ENCODE results near the gene ADGRV1.
A peak's percentile ranks its signal among the peaks of the same experiment; 100 is the strongest.

The ADGRV1 gene, protein sequence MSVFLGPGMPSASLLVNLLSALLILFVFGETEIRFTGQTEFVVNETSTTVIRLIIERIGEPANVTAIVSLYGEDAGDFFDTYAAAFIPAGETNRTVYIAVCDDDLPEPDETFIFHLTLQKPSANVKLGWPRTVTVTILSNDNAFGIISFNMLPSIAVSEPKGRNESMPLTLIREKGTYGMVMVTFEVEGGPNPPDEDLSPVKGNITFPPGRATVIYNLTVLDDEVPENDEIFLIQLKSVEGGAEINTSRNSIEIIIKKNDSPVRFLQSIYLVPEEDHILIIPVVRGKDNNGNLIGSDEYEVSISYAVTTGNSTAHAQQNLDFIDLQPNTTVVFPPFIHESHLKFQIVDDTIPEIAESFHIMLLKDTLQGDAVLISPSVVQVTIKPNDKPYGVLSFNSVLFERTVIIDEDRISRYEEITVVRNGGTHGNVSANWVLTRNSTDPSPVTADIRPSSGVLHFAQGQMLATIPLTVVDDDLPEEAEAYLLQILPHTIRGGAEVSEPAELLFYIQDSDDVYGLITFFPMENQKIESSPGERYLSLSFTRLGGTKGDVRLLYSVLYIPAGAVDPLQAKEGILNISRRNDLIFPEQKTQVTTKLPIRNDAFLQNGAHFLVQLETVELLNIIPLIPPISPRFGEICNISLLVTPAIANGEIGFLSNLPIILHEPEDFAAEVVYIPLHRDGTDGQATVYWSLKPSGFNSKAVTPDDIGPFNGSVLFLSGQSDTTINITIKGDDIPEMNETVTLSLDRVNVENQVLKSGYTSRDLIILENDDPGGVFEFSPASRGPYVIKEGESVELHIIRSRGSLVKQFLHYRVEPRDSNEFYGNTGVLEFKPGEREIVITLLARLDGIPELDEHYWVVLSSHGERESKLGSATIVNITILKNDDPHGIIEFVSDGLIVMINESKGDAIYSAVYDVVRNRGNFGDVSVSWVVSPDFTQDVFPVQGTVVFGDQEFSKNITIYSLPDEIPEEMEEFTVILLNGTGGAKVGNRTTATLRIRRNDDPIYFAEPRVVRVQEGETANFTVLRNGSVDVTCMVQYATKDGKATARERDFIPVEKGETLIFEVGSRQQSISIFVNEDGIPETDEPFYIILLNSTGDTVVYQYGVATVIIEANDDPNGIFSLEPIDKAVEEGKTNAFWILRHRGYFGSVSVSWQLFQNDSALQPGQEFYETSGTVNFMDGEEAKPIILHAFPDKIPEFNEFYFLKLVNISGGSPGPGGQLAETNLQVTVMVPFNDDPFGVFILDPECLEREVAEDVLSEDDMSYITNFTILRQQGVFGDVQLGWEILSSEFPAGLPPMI (N-terminal part only)

DNA sequence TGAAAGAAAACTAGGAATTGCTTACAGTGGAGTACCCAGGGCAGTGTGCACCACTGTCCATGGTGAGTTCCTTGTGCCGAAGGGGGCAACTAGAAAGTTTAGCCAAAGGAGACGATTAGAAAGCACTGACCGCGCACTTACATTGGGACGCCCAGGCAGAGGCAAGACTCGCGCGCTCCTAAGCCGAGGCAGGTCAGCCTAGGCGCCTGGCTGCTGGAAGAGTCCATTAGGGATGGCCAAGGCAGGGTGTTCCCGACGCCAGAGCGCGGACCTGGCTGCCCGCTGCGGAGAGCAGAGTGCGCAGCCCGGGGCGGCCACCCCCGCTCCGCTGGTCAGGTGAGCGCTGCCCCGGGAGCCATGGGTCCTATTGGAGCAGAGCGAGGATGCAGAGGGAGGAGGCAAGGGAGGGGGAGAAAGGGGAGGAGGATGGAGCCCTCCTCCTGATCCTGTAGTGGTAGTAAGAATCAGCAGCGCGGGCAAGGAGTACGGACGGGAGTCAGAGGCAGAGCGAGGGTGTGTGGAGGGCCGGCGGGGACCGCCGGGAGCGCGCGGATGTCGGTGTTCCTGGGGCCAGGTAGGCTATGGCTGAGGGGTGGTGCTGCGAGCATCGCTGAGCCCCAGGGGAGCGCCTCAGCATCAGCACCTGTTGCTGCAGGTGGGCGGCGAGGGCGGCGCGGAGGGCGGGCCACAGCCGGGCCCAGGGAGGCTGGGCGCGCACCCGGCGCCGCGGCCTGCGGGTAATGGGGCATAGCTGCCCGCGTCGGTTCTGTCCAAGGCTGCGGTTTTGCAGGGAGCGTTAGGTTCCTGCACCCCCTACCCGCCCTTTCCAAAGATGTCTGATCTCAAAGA, at the start of gene ADGRV1:
TSS of gene ADGRV1 (plus strand) at position 454 of the 849 bp plus-strand sequence. CDS start at position 553, 99 bp downstream.
- peak; percentile 45 for DNase-seq (ENCODE audit: low spot score)

DNA sequence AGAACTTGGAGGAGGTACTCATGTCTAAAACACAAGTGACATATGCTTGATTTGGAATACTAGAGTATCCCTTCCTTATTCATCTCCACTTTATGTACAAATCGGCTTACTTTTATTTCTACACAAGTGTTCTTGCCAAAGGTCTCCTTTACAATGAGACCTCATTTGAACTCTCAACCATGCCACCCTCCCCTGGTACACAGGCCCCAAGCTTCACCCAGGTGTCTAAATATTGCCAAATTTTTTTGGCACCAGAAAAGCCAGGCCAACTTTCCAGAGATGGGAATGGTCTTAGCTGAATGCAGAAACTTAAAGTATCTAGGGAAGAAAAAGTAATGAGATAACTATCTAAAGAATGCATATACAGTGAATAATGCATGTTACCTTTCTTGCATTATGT, 48.2 kb upstream of the ADGRV1 start:
- DNase-seq (ENCODE audit: low spot score), result no peak

DNA sequence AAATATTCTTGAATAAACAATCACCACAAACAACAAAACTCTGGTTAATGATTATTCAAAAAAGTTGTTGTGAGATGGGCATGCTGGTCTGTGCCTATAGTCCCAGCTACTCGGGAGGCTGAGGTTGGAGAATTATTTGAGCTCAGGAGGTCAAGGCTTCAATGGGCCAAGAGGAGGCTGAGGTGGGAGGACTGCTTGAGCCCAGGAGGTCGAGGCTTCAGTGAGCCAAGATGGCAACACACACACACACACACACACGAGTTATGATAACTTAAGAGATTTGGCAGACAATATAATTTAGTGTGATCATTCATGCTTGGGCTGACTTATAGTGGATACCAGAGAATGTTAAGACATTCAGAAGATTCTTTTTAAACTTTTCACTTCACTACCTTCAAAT, 44.1 kb upstream of the ADGRV1 start:
- no peak for DNase-seq (ENCODE audit: low spot score)

DNA sequence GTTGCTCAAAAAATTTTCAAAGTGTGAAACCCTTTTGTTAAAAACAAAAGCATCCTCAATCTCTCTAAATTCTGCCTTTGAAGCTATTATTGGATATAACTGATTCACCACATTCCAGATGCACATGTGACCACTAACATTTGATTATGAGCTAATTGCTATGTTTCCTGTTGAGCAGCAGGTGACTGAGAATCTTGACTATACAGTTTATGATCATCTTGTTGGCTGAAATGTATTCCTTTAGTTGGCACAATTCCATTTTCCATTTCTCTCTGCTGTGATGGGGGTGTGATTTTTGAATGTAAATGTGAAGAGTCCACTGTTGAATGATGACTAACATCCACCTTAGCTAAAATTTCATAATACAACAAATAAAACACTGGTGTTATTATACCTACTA, 39.9 kb upstream of the ADGRV1 start:
- DNase-seq (ENCODE audit: low spot score), result no peak

DNA sequence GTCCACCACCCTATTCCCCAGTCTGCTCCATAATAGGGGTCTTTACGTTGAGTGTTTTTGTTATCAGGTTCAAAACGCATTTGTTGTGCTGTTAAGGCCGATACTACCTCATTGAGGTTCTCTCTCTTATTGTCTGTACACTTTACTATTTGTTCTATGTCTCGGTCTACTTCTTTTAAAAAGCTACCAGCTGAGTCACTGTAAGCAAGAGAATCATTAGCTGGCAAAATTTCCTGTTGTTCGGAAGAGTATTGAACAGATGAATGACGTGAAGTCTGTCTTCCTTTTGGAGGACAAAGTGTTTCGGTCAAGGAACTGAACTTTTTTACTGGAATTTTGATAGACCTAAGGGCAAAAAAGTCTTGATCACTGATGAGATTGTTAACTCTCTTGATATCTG, 39.5 kb upstream of the ADGRV1 start:
- DNase-seq (ENCODE audit: low spot score), result no peak

DNA sequence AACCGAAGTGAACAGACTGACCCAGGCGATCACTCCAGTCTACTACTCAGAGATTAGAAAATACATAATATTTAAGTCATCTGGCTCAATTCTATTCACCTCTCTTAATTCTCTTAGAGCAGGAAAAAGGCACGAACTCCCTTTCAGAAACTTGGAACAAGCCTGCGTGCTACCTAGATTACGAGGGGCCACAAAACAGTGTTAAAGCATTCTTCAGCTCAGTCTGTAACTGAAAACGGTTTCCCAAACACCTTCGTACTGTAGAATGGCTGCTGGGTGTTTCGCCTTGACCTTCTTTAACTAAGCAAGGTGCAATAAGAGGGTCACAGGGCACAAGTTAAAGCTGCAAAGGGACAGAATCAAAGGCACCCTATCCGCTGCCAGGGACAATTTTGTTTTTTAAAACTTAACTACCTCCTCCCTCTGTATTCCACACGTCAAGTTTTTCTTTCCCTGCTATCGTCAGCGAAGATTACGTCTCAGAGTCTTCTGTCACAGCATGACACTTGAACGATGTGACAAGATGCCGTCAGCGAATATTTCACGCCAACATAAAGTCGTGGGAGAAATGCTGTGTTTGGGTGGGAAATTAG, 29.9 kb upstream of the ADGRV1 start:
- peak; percentile 64 for DNase-seq (ENCODE audit: low spot score)

DNA sequence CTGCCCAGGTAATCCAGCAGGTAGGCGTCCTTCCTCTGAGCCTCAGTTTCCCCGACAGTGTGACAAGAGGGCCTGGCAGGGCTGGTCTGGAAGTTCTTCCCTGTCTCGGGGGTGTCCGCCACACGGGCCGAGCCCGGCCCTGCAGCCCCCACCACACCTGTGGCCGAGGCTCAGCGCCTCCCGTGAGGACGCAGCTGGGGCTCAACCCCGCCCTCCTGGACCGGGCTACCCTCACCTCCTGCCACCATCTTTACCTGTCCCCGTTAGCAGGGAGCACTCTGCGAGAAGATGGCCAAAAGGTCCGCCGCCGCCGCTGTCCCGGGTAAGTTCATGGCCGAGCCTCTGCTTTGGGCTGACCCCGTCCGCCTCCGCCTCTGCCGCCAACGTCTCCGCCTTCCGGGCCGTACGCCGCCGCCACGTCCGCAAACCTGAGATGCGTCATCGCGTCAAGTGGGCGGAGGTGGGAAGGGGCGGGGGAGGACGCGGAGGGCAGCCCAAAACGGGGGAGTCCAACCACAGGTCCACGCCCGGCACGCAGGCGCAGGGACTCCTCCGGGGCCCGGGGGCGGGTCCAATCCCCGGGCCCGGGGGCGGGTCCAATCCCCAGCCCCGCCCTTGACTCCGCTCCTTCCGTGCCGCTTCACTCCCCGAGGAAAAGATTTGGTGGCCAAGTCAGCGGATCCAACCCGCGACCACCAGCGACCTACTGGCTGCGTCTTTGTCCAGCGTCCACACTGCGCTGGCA, 29.2 kb upstream of the ADGRV1 start, which contains the start of gene LYSMD3:
TSS of gene LYSMD3 (minus strand) at position 391 of the 745 bp plus-strand sequence. CDS start 4,295 bp downstream, outside the sequence.
- peak; percentile 94 for DNase-seq (ENCODE audit: low spot score)

DNA sequence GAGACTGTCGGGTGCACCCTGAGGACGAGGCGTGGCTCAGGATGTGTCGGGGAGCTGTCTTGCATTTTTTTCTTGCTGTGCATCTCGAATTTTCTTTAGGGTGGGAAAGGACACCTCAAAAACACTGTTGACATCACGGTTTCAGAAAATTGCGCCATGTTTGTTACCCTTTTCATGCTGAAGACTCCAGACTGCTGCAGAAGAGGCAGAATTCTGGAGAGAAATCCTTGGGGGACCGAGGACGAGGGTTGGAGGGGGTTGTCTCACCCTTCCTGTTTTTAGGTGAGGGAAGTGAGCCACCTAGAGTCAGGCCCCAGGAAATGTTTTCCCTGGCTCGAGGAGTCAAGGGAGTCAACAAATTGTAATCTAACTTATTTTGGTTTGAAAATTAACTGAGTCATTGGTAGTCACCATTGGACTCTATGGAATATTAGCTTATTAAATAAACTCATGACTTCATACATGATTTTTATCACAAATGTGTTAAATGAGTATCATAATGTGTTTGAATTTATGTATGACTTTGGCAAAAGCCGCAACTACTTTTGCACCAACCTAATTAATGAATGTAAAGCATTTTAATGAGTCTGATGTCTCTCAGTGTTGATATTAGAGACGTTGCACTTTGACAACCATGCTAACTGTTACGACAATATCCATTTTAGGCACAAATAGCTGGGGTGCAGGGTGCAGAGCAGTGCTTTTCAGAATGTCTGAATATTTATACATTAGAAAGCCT, 28.5 kb upstream of the ADGRV1 start:
- peak; percentile 94 for DNase-seq (ENCODE audit: low spot score)

DNA sequence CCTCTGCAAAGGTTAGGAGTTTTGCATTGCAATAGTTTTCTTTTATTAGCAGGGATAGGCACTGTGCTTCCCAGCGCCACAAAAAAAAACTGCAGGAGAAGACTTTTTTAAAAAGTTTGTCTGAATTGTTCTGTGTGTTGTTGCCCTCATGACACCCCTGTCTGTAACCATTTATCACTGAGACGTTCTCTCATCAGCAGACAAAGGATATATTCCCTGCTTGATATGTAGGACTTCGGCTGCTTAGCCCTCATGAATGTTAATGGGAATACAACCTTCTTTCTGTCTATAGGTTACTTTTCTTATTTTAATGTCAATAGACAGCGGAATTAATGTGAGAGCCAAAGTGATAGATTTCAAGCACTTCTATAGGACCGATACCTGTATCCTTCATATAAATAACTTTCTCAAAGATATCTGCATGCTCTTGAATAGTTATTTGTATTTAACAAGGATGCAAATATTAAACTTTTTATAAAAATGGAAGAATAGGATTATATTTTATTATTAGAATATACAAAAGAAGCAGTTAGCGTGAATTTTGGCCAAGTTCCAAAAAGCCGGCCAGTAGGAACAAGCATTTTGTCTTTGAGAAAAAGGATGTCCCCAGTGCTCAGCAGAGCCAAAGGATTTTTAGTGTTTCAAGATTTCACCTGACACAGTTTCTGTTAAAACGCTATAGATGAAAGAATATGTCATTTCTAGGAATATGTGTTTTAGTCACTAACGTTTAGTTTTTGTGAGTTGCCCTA, 27.7 kb upstream of the ADGRV1 start:
- DNase-seq (ENCODE audit: low spot score), result peak; percentile 25

DNA sequence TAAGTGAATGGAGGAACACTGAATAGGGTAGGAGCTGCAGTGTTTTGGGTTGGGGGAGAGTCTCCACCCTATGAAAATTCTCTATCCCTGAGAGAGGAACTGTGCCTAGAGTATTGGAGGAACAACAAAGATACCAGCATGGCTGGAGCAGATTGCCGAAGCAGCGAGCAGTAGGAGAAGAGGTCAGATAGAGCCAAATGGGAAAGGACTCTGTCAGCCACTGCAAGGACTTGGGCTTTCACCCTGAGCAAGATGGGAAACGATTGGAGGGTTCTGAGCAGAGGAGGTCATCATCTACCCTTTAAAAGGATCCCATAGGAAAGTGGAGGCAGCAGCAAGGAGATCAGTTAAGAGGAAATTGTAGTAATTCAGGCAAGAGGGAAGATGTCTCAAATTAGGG, 24.8 kb upstream of the ADGRV1 start:
- no peak for DNase-seq (ENCODE audit: low spot score)

DNA sequence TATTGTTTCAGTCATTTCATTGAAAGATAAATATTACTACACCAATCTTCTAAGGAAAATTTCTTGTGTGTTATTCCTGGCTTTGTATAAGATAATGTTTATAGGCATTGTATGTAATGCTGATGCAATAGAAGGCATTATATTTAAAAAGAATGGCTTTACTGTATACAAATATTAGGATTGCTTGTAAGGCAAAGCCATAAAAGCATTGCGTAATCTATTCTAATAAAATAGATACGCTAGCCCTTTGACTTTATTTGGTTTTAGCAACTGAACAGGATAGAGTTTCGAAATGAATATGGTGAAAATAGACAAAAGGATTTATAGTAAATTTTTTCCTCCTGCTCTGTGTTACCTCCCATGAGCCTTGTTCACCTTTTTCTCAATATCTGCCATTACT, 23.7 kb upstream of the ADGRV1 start:
- DNase-seq (ENCODE audit: low spot score), result no peak

DNA sequence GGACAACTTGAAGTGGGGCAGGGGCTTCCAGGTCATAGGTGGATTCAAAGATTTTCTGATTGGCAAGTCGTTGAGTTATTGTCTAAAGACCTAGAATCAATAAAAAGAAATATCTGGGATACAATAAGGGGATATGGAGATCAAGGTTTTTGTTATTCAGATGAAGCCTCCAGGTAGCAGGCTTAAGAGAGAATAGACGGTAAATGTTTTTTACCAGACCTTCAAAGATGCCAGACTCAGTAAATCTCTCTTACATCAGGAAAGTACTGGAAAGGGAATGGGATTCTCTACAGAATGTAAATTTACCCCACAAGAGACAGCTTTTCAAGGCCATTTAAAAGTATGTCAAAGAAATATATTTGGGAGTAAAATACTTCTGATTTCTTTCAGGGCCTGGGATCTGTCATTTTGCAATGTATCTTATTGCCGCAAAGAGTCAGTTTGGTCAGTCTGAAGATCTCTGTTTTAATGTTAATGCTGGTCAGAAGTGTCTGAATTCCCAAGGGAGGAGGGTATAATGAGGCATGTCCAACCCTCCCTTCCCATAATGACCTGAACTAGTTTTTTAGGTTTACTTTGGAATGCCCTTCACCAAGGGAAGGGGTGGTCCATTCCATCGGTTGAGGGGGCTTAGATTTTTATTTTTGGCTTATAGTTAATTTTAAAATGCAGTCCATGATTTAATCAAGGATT, 15.6 kb upstream of the ADGRV1 start:
- no peak for DNase-seq (ENCODE audit: low spot score)

DNA sequence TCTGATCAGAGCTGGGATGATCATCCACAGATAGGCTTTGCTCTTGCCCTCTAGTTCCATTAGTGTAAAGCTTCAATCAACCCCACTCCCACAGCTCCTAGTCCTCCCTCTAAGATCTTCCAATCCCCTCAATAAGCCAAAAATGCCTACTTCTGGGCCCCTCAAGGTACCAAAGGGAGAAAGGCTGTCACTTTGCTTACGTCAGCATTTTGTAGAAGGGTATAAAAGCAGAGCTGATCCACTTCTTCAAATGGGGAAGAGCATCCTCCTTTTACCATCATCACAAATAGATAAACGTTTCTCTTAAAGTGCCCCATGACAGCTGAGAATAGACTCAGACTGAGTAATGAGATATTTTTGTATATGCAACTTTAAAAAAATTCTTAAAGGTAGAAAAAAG, 13.1 kb upstream of the ADGRV1 start:
- DNase-seq (ENCODE audit: low spot score), result no peak

DNA sequence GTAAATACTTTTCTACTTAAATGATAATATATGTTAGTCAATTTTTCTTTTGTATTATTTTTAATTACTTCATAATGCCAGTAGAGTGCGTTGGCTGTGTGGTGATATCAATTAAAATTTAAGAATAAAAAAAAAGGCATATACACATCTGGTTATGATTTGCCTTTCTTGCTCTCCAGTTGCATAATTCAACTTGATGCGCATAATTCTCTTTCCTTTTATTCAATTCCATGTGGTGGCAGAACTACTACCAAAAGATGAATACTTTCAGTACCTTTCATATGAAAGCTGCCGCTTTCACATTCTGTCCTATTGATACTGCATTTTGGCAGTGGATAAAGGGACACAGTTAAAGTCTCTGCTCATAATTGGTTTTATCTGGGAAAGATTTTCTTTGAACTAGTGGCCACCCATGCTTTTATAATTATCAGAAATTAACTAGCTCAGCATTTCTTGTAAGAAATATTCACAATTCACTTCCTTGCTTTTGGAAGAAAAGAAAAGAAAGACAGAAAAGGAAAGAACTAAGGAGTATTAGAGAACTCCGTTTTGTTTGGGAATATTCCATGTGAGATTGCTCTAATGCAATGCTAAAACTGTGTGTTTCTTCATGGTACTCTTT, 12.3 kb upstream of the ADGRV1 start:
- no peak for DNase-seq (ENCODE audit: low spot score)

DNA sequence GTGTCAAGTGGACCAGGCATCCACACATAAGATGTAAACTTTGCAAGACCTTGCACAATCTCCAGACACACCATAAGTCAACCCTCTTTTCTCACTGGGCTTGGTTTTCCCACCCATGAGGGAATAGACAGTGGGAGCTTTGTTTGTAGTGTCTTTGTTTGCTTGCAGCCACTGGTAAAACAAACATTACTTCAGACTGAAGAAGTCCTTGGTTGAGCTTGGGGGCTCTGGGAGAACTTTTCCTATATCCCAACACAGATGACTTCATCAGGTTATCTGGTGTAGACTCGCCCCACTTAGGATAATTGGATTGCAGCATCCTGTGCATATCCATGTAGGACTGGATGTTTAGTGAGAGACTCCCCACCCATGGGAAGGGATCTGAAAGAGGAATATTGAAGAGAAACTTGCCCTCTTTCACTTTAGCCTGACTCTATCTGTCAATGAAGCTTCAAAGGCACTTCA, 11.5 kb upstream of the ADGRV1 start:
- DNase-seq (ENCODE audit: low spot score), result peak; percentile 27

DNA sequence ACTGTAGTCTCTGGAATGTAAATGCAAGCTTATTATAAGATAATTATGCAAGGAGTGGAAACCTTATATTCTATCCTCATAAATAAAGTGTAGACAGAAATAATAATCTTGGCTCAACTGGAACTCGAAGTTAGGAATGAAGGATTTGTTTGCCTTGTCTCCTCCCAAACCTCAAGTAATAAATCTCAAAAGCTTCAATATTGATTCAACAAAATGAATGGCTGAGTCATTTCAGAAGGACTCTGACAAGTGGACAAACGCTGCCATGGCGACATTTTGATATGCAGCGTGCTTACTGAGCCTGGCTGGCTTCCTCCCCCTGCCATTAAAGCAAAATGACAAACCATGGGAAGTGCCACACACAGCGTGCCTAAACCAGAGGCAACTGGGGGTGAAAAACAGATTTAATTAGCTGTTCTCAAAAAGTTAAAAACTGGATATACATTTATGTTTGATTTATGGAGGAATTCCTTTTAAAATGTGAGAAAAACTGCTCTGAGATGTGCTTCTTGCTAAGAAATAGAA, 10.5 kb upstream of the ADGRV1 start:
- no peak for DNase-seq (ENCODE audit: low spot score)

DNA sequence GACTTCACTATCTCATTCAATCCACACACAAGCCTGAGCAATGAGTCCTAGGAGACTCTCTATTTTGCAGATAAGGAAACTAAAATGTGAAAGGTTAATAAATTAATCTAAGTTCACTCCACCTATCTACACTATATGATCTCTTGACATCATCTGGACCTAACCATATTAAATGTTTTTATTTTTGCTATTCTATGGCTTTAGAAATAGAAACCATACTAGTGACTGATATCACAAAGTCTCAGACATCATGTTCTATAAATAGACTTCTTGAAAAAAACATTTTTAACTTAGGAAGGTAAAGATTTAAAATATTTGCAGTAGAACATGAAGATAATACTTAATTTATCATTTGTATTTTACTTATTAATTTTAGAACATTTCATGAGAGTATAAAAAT, 9.4 kb upstream of the ADGRV1 start:
- DNase-seq (ENCODE audit: low spot score), result no peak
